Suprapubic skin (tissue), 4 donors: ENCODE results near the gene IL23A. TPM values are rescaled to one million over a fixed set of nuclear protein-coding genes. Genes with fewer than 3 reads are reported as not detected.

Source experiments
- DNase-seq, 2 donors: peaks; one replicate each; pipeline ENCODE4 v3.0.0-alpha.2; 2019; ENCODE audit warnings: low spot score in 2 of 2
- H3K27ac ChIP-seq: fragments of 200-600 bp; sonication (generic); one replicate; pipeline ENCODE4 v1.5.1; 2019
- H3K27me3 ChIP-seq: fragments of 200-600 bp; sonication (generic); one replicate; pipeline ENCODE4 v1.5.1; 2019
- H3K36me3 ChIP-seq: fragments of 200-600 bp; sonication (generic); one replicate; pipeline ENCODE4 v1.5.1; 2019
- H3K4me1 ChIP-seq: fragments of 200-600 bp; sonication (generic); one replicate; pipeline ENCODE4 v1.5.1; 2019
- H3K4me3 ChIP-seq: fragments of 200-600 bp; sonication (generic); one replicate; pipeline ENCODE4 v1.5.1; 2019; ENCODE audit warnings: mild to moderate bottlenecking
- H3K9me3 ChIP-seq: fragments of 200-600 bp; sonication (generic); one replicate; pipeline ENCODE4 v1.5.1; 2019
- CTCF ChIP-seq, 2 donors: fragments of 200-600 bp in 1 of 2; fragments of 450-650 bp in 1 of 2; sonication (generic) in 1 of 2; IDR thresholded peaks; one replicate each; pipeline ENCODE4 v1.5.1; 2016 to 2019; ENCODE audit warnings: antibody characterized with exemption in 2 of 2, mild to moderate bottlenecking in 1 of 2, moderate library complexity in 1 of 2
- EP300 ChIP-seq: sonication (generic); formaldehyde crosslinking; IDR thresholded peaks from one replicate; pipeline ENCODE4 v1.6.1; 2017; ENCODE audit warnings: antibody characterized with exemption
- POLR2A ChIP-seq, 2 donors: fragments of 450-650 bp; IDR thresholded peaks; one replicate each; pipeline ENCODE4 v1.6.1; 2017; ENCODE audit warnings: antibody characterized with exemption in 2 of 2, mild to moderate bottlenecking in 2 of 2, moderate library complexity in 2 of 2
- POLR2AphosphoS5 ChIP-seq, 3 donors: sonication (generic); formaldehyde crosslinking; IDR thresholded peaks; one replicate each; pipeline ENCODE4 v1.6.1; 2017; ENCODE audit warnings: antibody characterized with exemption in 3 of 3
- WGBS: methylation state at CpG from one replicate; pipeline ENCODE4 v1.1.5; 2018; 5-methylcytosine and 5-hydroxymethylcytosine counted together
- total RNA-seq, 4 donors: library from RNA; depleted of rRNA; stranded (reverse); fragments of >200 nt; gene quantifications; one replicate each; pipeline ENCODE4 v1.1.0, GENCODE V29; 2016

The IL23A gene
- total RNA-seq, 4 donors from 2014 or later, result not detected

GRCh38 chr12:56359851-56360767 is 21.4 kb downstream of the IL23A start, which contains the start of gene STAT2:
Gene STAT2, minus strand, starts transcription at chr12:56360107. Its CDS starts 3,536 bp downstream, at chr12:56356571.
- Histone ChIP-seq H3K4me1 (peaks cover 29% of the 10 kb centered on the region), H3K4me3 (peak within 1 kb of the TSS; percentile 63), H3K36me3 (peaks cover 17% of the 10 kb centered on the region), H3K27me3 (no peaks in the 10 kb centered on the region), H3K27ac (peak within 1 kb of the TSS; percentile 92), H3K9me3 (no peaks in the 10 kb centered on the region)
- TF ChIP-seq POLR2A (IDR thresholded peaks at IDR 0.05) (peak in 1 of 2 donors; percentile 80), CTCF (IDR thresholded peaks at IDR 0.05) (no peak), POLR2AphosphoS5 (IDR thresholded peaks at IDR 0.05) (peak in 1 of 3 donors; percentile 84), EP300 (no peak)
- peak; percentile 100 for DNase-seq
- under 1% methylated on average over 39 of the region's 54 CpGs for WGBS

GRCh38 chr12:56361487-56362129 is 22.9 kb downstream of the IL23A start:
- H3K9me3 ChIP-seq, result no peaks in the 10 kb centered on the region
- TF ChIP-seq CTCF (IDR thresholded peaks at IDR 0.05) (no peak), EP300 (no peak), POLR2A (IDR thresholded peaks at IDR 0.05) (no peak), POLR2AphosphoS5 (IDR thresholded peaks at IDR 0.05) (no peak)
- no peak overlapping the region for H3K27ac ChIP-seq
- no peak overlapping the region for H3K4me3 ChIP-seq
- no peak for DNase-seq
- peaks cover 29% of the 10 kb centered on the region for H3K4me1 ChIP-seq
- WGBS, result 80% methylated on average over 3 of the region's 8 CpGs
- H3K36me3 ChIP-seq, result peaks cover 2% of the 10 kb centered on the region
- H3K27me3 ChIP-seq, result no peaks in the 10 kb centered on the region

GRCh38 chr12:56362130-56363059 is 23.7 kb downstream of the IL23A start, which contains the start of gene APOF:
Gene APOF, minus strand, starts transcription at chr12:56362857. Its CDS starts 112 bp downstream, at chr12:56362745.
- H3K27me3 ChIP-seq, result no peaks in the 10 kb centered on the region
- no peaks in the 10 kb centered on the region for H3K9me3 ChIP-seq
- TF ChIP-seq EP300 (no peak), POLR2AphosphoS5 (IDR thresholded peaks at IDR 0.05) (no peak), CTCF (IDR thresholded peaks at IDR 0.05) (no peak)
- H3K27ac ChIP-seq, result no peak within 1 kb of the TSS
- 90% methylated on average over 10 of the region's 10 CpGs for WGBS
- no peak within 1 kb of the TSS for H3K4me3 ChIP-seq
- no peaks in the 10 kb centered on the region for H3K36me3 ChIP-seq
- H3K4me1 ChIP-seq, result peaks cover 24% of the 10 kb centered on the region
- no peak for DNase-seq

- Histone ChIP-seq H3K9me3 (no peaks in the 10 kb centered on the region), H3K27ac (no peak overlapping the region), H3K4me3 (no peak overlapping the region), H3K27me3 (peaks cover 2% of the 10 kb centered on the region), H3K36me3 (no peaks in the 10 kb centered on the region), H3K4me1 (no peaks in the 10 kb centered on the region)
- WGBS, result 94% methylated on average over 3 of the region's 3 CpGs
- no peak for DNase-seq
- TF ChIP-seq CTCF (IDR thresholded peaks at IDR 0.05), result no peak
- TF ChIP-seq EP300, result no peak
- no peak for TF ChIP-seq POLR2A (IDR thresholded peaks at IDR 0.05)
- no peak for TF ChIP-seq POLR2AphosphoS5 (IDR thresholded peaks at IDR 0.05)
These were observed 28.3 kb downstream of the IL23A start for GRCh38 chr12:56366948-56367347.
